Keratinocyte (primary cell): ENCODE measurements around the gene MYL10. TPM values are rescaled to one million over a fixed set of nuclear protein-coding genes. Genes with fewer than 3 reads are reported as not detected.

ENCODE experiments used
- DNase-seq: peaks from one replicate; pipeline ENCODE4 v3.0.0-alpha.2; 2011; ENCODE audit warnings: low read depth, missing footprints, low spot score
- FAIRE-seq: peaks from 2 replicates; lab custom pipeline; 2011; peaks lifted over from hg19 to GRCh38; lab: Jason Lieb, UNC
- H2AFZ ChIP-seq: 2 replicates; pipeline ENCODE4 v1.6.0; 2012; ENCODE audit warnings: low read length, control low read depth, inconsistent platforms; ENCODE audit not compliant: control insufficient read depth
- H3K27ac ChIP-seq: 2 replicates; pipeline ENCODE4 v1.5.1; 2011; ENCODE audit warnings: low read length; ENCODE audit not compliant: control insufficient read depth, insufficient read depth
- H3K27me3 ChIP-seq: 3 replicates; pipeline ENCODE4 v1.6.0; 2011; ENCODE audit warnings: low read length; ENCODE audit not compliant: control insufficient read depth, insufficient read depth; ENCODE audit errors: extremely low read depth
- H3K36me3 ChIP-seq, 2 experiments: 2 replicates in 1 of 2; 3 replicates in 1 of 2; pipeline ENCODE4 v1.5.1; 2011; ENCODE audit warnings: low read length in 2 of 2, mild to moderate bottlenecking in 1 of 2; ENCODE audit not compliant: control insufficient read depth in 2 of 2, insufficient read depth in 2 of 2; ENCODE audit errors: extremely low read depth in 1 of 2
- H3K4me1 ChIP-seq: 3 replicates; pipeline ENCODE4 v1.5.1; 2011; ENCODE audit warnings: low read length; ENCODE audit not compliant: control insufficient read depth, insufficient read depth; ENCODE audit errors: extremely low read depth
- H3K4me2 ChIP-seq: 3 replicates; pipeline ENCODE4 v1.6.0; 2011; ENCODE audit warnings: low read depth, low read length; ENCODE audit not compliant: control insufficient read depth, insufficient read depth; ENCODE audit errors: extremely low read depth
- H3K4me3 ChIP-seq, 3 experiments: fragments of 200-600 bp in 1 of 3; sonication (generic) in 1 of 3; 2 replicates in 2 of 3; 3 replicates in 1 of 3; pipeline ENCODE4 v1.5.1; 2011 to 2016; ENCODE audit warnings: low read length in 3 of 3, mild to moderate bottlenecking in 3 of 3, control low read depth in 2 of 3, inconsistent platforms in 1 of 3, low read depth in 1 of 3, mixed read lengths in 1 of 3, mixed run types in 1 of 3, moderate library complexity in 1 of 3; ENCODE audit not compliant: control insufficient read depth in 2 of 3, insufficient read depth in 2 of 3; ENCODE audit errors: extremely low read depth in 1 of 3
- H3K79me2 ChIP-seq: 2 replicates; pipeline ENCODE4 v1.6.0; 2012; ENCODE audit warnings: low read length; ENCODE audit not compliant: control insufficient read depth, insufficient read depth
- H3K9ac ChIP-seq: 3 replicates; pipeline ENCODE4 v1.6.0; 2011; ENCODE audit warnings: low read length; ENCODE audit not compliant: control insufficient read depth, insufficient read depth; ENCODE audit errors: extremely low read depth
- H3K9me1 ChIP-seq: 3 replicates; pipeline ENCODE4 v1.6.0; 2011; ENCODE audit warnings: low read length; ENCODE audit not compliant: control insufficient read depth, insufficient read depth; ENCODE audit errors: extremely low read depth
- H3K9me3 ChIP-seq: 2 replicates; pipeline ENCODE4 v1.5.1; 2012; ENCODE audit warnings: low read depth, low read length; ENCODE audit not compliant: control insufficient read depth
- H4K20me1 ChIP-seq: 3 replicates; pipeline ENCODE4 v1.6.0; 2011; ENCODE audit warnings: low read length; ENCODE audit not compliant: control insufficient read depth, insufficient read depth; ENCODE audit errors: extremely low read depth
- CTCF ChIP-seq, 3 experiments: IDR thresholded peaks in 1 of 3; conservative IDR thresholded peaks in 1 of 3; optimal IDR thresholded peaks in 1 of 3; 2 replicates in 2 of 3; 3 replicates in 1 of 3; pipeline versions ENCODE3 to v1.5.1; 2011; ENCODE audit warnings: low read length in 3 of 3, mild to moderate bottlenecking in 3 of 3, moderate library complexity in 2 of 3, control low read depth in 1 of 3, inconsistent platforms in 1 of 3; ENCODE audit not compliant: insufficient read depth in 2 of 3; ENCODE audit errors: extremely low read depth in 1 of 3
- EZH2 ChIP-seq: IDR thresholded peaks from one replicate; pipeline ENCODE4 v1.6.1; 2012; ENCODE audit warnings: inconsistent platforms, mild to moderate bottlenecking, low read length, moderate library complexity
- dilution Hi-C: fragments of 300-500 bp; cut with MboI; formaldehyde crosslinking; loops from one replicate; pipeline ENCODE4 v1.7.0; 2020; ENCODE audit warnings: low sequenced_read_pairs; ENCODE audit not compliant: extremely low pct_ligation_motif_present
- polyA plus RNA-seq, 5 experiments: library from polyadenylated mRNA; depleted of rRNA in 3 of 5; stranded (reverse) in 3 of 5; stranded (forward) in 1 of 5; unstranded in 1 of 5; fragments of >200 nt; gene quantifications; 1 replicate in 1 of 5; 2 replicates in 3 of 5; 3 replicates in 1 of 5; pipeline versions ENCODE4 v1.2.1 to v1.2.3, GENCODE V29; 2011 to 2012; ENCODE audit warnings: missing spikeins in 2 of 5, low read depth in 1 of 5, low replicate concordance in 1 of 5

Gene MYL10
- polyA plus RNA-seq, 1 donor (not counting 4 experiments of a cell fraction or from before 2014, with no cell fraction given) = not detected

DNA sequence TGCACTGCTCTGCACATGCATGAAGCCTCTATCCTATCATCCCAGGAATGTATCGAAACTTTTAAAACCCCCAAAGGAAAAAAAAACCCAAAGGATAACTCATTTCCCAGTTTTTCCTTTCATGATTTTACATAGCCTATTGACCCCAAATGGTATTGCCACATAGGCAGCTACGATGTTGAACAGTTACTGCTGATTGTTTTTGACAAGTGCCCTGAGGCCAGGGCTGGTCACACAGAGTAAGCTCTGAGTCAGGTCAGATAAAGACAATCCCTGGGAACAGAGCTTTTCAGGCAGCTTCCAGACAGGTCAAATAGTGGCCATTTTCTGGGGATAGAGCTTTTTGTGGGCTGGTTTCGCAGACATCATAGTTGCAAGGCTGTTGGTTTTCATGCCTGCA lies 52.1 kb downstream of the MYL10 start:
- no peak overlapping the region for H2AFZ ChIP-seq
- no peak for FAIRE-seq
- DNase-seq = no peak
- no peaks in the 10 kb centered on the region for H3K79me2 ChIP-seq
- no peak overlapping the region for H3K9ac ChIP-seq
- dilution Hi-C loops = no loop called here
- H3K4me3 ChIP-seq = no peak overlapping the region
- H3K27ac ChIP-seq = no peak overlapping the region
- no peaks in the 10 kb centered on the region for H3K36me3 ChIP-seq
- H3K9me1 ChIP-seq = no peaks in the 10 kb centered on the region
- peaks cover 2% of the 10 kb centered on the region for H3K9me3 ChIP-seq
- H3K27me3 ChIP-seq = no peaks in the 10 kb centered on the region
- no peak overlapping the region for H3K4me2 ChIP-seq
- no peak for TF ChIP-seq CTCF (optimal IDR thresholded peaks at IDR 0.05 in 1 of 3, IDR thresholded peaks at IDR 0.05 in 1 of 3, conservative IDR thresholded peaks at IDR 0.05 in 1 of 3; ENCODE audit: extremely low read depth in 1 of 3, insufficient read depth in 2 of 3, low read length in 3 of 3)
- no peaks in the 10 kb centered on the region for H3K4me1 ChIP-seq
- H4K20me1 ChIP-seq = no peaks in the 10 kb centered on the region

- Histone ChIP-seq H4K20me1 (no peaks in the 10 kb centered on the region), H3K9me3 (peaks cover 2% of the 10 kb centered on the region), H3K27me3 (no peaks in the 10 kb centered on the region), H3K79me2 (no peaks in the 10 kb centered on the region), H3K4me1 (no peaks in the 10 kb centered on the region), H3K9me1 (no peaks in the 10 kb centered on the region), H3K4me3 (no peak overlapping the region), H3K36me3 (no peaks in the 10 kb centered on the region), H3K9ac (no peak overlapping the region), H3K4me2 (no peak overlapping the region), H3K27ac (no peak overlapping the region), H2AFZ (no peak overlapping the region)
- TF ChIP-seq CTCF (optimal IDR thresholded peaks at IDR 0.05 in 1 of 3, IDR thresholded peaks at IDR 0.05 in 1 of 3, conservative IDR thresholded peaks at IDR 0.05 in 1 of 3; ENCODE audit: extremely low read depth in 1 of 3, insufficient read depth in 2 of 3, low read length in 3 of 3) (no peak), EZH2 (no peak)
- DNase-seq (no peak), FAIRE-seq (no peak)
- dilution Hi-C loops = no loop called here
These were observed 53.4 kb downstream of the MYL10 start for GRCh38 chr7:101575721-101576120.
